DND-41 (cell line): Measurements from ENCODE around the gene ACBD4.

Experiments used
- ATAC-seq: fragments of 200-7000 bp; cut with Tn5 transposase; 3 replicates; pipeline ENCODE4 v1.9.1; 2021; ENCODE audit warnings: low read depth; ENCODE audit not compliant: insufficient read depth
- DNase-seq: peaks from one replicate; pipeline ENCODE4 v3.0.0-alpha.2; 2020
- H2AFZ ChIP-seq: 2 replicates; pipeline ENCODE4 v1.6.0; 2012; ENCODE audit warnings: low read depth, low read length
- H3K27ac ChIP-seq: 2 replicates; pipeline ENCODE4 v1.5.1; 2012; ENCODE audit warnings: low read length, inconsistent platforms
- H3K27me3 ChIP-seq: fragments of 200-600 bp; sonication (generic); 2 replicates; pipeline ENCODE4 v1.6.0; 2012; ENCODE audit warnings: low read length, mild to moderate bottlenecking, inconsistent platforms; ENCODE audit not compliant: insufficient read depth, poor library complexity
- H3K36me3 ChIP-seq: 2 replicates; pipeline ENCODE4 v1.5.1; 2012; ENCODE audit warnings: low read length, inconsistent platforms; ENCODE audit not compliant: insufficient read depth
- H3K4me1 ChIP-seq: 2 replicates; pipeline ENCODE4 v1.5.1; 2012; ENCODE audit warnings: mild to moderate bottlenecking, low read length; ENCODE audit not compliant: insufficient read depth
- H3K4me2 ChIP-seq: 2 replicates; pipeline ENCODE4 v1.6.0; 2012; ENCODE audit warnings: mild to moderate bottlenecking, moderate library complexity, low read length, inconsistent platforms; ENCODE audit not compliant: insufficient read depth
- H3K4me3 ChIP-seq, 2 experiments: fragments of 200-600 bp in 1 of 2; shearing (Covaris generic) in 1 of 2; 2 replicates each; pipeline ENCODE4 v1.5.1; 2012 to 2016; ENCODE audit warnings: inconsistent platforms in 2 of 2, low read length in 2 of 2, mild to moderate bottlenecking in 2 of 2, low read depth in 1 of 2, moderate library complexity in 1 of 2
- H3K79me2 ChIP-seq: 2 replicates; pipeline ENCODE4 v1.6.0; 2012; ENCODE audit warnings: low read length, inconsistent platforms; ENCODE audit not compliant: insufficient read depth
- H3K9ac ChIP-seq: 2 replicates; pipeline ENCODE4 v1.6.0; 2012; ENCODE audit warnings: low read depth, mild to moderate bottlenecking, inconsistent platforms, low read length, moderate library complexity
- H3K9me3 ChIP-seq: 2 replicates; pipeline ENCODE4 v1.5.1; 2012; ENCODE audit warnings: low read length, moderate library complexity, mild to moderate bottlenecking, inconsistent platforms; ENCODE audit not compliant: insufficient read depth, severe bottlenecking
- H4K20me1 ChIP-seq: 2 replicates; pipeline ENCODE4 v1.6.0; 2012; ENCODE audit warnings: low read length; ENCODE audit not compliant: insufficient read depth
- EZH2 ChIP-seq: IDR thresholded peaks from 3 replicates; pipeline ENCODE4 v1.6.1; 2012; ENCODE audit warnings: borderline replicate concordance, low read depth, mild to moderate bottlenecking, moderate library complexity, low read length, inconsistent platforms; ENCODE audit not compliant: severe bottlenecking
- TF ChIP-seq, protein P1 (sequence below): IDR thresholded peaks from 2 replicates; pipeline ENCODE4 v1.5.1; 2012; ENCODE audit warnings: borderline replicate concordance, low read length, moderate library complexity, mild to moderate bottlenecking; ENCODE audit not compliant: poor library complexity, severe bottlenecking; ENCODE audit errors: extremely low read depth

ACBD4 gene

DNA sequence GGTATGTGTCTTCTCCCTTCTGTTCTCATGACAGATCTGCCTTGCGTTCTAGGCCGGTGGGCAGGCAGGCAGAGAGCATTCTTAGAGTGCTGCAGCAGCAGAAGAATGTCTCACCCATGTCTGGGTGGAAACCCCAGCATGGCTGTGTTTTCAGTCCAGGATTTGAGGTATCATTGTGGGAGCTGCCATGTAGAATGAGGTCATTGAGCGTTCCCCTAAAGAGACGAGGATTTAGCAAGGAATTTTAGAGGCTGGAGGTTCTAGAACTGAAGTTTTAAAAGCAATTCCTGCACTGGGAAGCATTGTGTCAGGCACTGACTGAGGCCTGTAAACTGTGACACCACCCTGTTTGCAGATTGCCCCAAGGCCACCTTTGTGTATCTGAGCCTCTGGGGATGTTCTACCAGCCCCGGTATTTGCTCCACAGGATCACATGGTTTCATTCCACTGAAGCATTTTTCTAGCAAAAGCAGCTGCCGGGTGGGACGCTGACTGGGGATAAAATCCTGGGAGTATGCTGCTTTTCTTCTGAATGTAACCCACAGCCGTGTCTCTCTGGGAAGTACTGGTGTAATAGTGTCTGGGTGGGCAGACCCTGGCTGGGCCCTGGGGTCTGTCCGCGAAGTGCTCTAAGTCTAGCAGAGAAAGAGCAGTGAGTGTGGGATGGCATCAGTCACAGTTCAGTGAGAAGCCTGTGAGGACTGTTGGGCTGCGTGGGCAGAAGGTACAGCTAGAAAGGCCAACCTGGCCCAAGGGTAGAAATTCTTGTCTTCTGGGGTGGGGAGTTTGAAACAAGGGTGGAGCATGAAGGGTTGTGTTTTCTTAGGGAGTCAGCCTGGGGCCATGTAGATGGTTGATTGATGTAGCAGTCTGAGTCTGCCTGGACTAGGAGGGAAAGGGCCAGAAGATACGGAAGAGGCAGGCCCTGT lies 33.3 kb upstream of the ACBD4 start:
- Histone ChIP-seq H3K27ac (no peak overlapping the region), H3K36me3 (peaks cover 91% of the 10 kb centered on the region), H3K9me3 (no peaks in the 10 kb centered on the region), H3K4me1 (no peaks in the 10 kb centered on the region), H3K9ac (no peak overlapping the region), H3K79me2 (no peaks in the 10 kb centered on the region), H3K4me2 (no peak overlapping the region), H3K4me3 (no peak overlapping the region), H3K27me3 (no peaks in the 10 kb centered on the region), H2AFZ (no peak overlapping the region), H4K20me1 (peaks cover 16% of the 10 kb centered on the region)
- ATAC-seq (no peak), DNase-seq (no peak)
- TF ChIP-seq EZH2, result no peak
- TF ChIP-seq, protein P1, sequence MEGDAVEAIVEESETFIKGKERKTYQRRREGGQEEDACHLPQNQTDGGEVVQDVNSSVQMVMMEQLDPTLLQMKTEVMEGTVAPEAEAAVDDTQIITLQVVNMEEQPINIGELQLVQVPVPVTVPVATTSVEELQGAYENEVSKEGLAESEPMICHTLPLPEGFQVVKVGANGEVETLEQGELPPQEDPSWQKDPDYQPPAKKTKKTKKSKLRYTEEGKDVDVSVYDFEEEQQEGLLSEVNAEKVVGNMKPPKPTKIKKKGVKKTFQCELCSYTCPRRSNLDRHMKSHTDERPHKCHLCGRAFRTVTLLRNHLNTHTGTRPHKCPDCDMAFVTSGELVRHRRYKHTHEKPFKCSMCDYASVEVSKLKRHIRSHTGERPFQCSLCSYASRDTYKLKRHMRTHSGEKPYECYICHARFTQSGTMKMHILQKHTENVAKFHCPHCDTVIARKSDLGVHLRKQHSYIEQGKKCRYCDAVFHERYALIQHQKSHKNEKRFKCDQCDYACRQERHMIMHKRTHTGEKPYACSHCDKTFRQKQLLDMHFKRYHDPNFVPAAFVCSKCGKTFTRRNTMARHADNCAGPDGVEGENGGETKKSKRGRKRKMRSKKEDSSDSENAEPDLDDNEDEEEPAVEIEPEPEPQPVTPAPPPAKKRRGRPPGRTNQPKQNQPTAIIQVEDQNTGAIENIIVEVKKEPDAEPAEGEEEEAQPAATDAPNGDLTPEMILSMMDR, result no peak

DNA sequence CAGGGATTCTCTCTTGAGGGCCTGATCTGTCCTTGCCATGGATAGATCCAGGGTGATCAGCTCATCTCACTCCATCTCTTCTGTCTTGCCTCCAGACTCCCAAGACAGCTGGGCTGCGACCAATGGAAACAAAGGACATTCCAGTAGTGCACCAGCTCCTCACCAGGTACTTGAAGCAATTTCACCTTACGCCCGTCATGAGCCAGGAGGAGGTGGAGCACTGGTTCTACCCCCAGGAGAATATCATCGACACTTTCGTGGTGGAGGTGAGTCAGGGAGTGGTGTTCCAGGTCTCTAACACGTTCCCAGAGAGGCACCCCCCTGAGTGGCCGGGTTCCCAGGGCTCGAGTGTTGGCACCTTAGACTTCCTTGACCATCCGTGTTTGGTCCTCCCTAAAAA lies 32.6 kb upstream of the ACBD4 start:
- H3K27ac ChIP-seq, result no peak overlapping the region
- peaks cover 91% of the 10 kb centered on the region for H3K36me3 ChIP-seq
- no peak overlapping the region for H3K4me3 ChIP-seq
- H3K79me2 ChIP-seq, result no peaks in the 10 kb centered on the region
- H3K9ac ChIP-seq, result no peak overlapping the region
- ATAC-seq (no peak), DNase-seq (no peak)
- no peaks in the 10 kb centered on the region for H3K4me1 ChIP-seq
- H3K4me2 ChIP-seq, result no peak overlapping the region
- H3K9me3 ChIP-seq, result no peaks in the 10 kb centered on the region
- H2AFZ ChIP-seq, result no peak overlapping the region
- no peaks in the 10 kb centered on the region for H3K27me3 ChIP-seq
- TF ChIP-seq EZH2, result no peak
- TF ChIP-seq, protein P1, result no peak
- H4K20me1 ChIP-seq, result peaks cover 20% of the 10 kb centered on the region

DNA sequence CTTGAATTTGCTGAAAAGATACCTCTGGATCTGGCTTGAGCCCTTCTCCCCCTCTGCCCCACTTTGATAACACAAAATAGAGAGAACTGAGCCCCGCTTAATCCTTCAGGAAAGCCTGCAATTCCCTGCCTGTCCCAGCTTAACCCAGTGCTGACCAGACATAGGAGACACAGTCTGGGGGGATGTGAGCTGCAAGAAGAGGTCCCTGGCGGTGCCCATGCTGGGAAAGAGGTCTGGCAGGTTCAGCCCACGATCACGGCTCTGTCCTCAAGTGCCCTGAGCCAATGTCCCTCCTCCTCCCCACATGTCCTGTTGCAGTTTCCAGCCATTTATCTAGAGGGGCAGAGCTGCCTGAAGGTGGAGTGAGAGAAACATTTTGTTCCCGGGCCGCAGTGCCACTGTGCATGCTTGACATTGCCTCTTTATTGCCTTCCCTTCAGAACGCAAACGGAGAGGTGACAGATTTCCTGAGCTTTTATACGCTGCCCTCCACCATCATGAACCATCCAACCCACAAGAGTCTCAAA lies 32.2 kb upstream of the ACBD4 start:
- peaks cover 20% of the 10 kb centered on the region for H4K20me1 ChIP-seq

More for the DNA sequence above, 32.2 kb upstream of the ACBD4 start:
- no peaks in the 10 kb centered on the region for H3K79me2 ChIP-seq
- H3K4me3 ChIP-seq, result no peak overlapping the region
- H3K9ac ChIP-seq, result no peak overlapping the region
- no peaks in the 10 kb centered on the region for H3K4me1 ChIP-seq
- DNase-seq (no peak), ATAC-seq (no peak)
- no peak overlapping the region for H3K27ac ChIP-seq
- H2AFZ ChIP-seq, result no peak overlapping the region
- peaks cover 91% of the 10 kb centered on the region for H3K36me3 ChIP-seq
- no peaks in the 10 kb centered on the region for H3K27me3 ChIP-seq
- no peak for TF ChIP-seq EZH2
- TF ChIP-seq, protein P1, result no peak
- H3K9me3 ChIP-seq, result no peaks in the 10 kb centered on the region
- H3K4me2 ChIP-seq, result no peak overlapping the region
